ENCODE results near the gene LDLRAD4.

LDLRAD4 gene

GRCh38 chr18:13416208-13416607 lies 197.6 kb downstream of the LDLRAD4 start:
- DNase-seq (ENCODE audit: low read depth in 2 of 2), result no peak

DNA sequence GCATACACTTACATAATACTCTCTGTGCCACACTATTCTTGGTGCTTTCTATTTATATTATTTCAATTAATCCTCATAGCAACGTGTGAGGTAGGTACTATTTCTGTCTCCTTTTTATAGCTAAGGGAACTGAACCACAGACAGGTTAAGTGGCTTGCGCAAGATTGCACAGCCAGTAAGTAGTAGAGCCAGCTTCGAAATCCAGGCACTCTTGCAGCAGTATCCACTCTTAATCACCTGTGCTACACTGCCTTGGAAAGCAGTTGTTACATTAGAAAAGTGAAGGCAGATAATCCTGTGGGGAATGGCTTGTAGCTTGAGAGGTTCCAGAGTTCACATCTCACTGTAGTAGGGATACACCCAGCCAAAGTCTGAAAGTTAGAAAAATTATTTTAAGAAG lies 198.3 kb downstream of the LDLRAD4 start:
- H3K4me3 ChIP-seq (replicated peaks in 1 of 2; ENCODE audit: low read depth in 2 of 2, low read length in 2 of 2), result no peak overlapping the region
- TF ChIP-seq CTCF (IDR thresholded peaks at IDR 0.05; ENCODE audit: low read depth, low read length), result no peak
- DNase-seq (ENCODE audit: low read depth in 2 of 2), result no peak

More at GRCh38 chr18:13416208-13416607, 197.6 kb downstream of the LDLRAD4 start:
- no peak for TF ChIP-seq CTCF (IDR thresholded peaks at IDR 0.05; ENCODE audit: low read depth, low read length)
- no peak overlapping the region for H3K4me3 ChIP-seq (replicated peaks in 1 of 2; ENCODE audit: low read depth in 2 of 2, low read length in 2 of 2)

- no peak for TF ChIP-seq CTCF (IDR thresholded peaks at IDR 0.05; ENCODE audit: low read depth, low read length)
- H3K4me3 ChIP-seq (replicated peaks in 1 of 2; ENCODE audit: low read depth in 2 of 2, low read length in 2 of 2), result no peak overlapping the region
- no peak for DNase-seq (ENCODE audit: low read depth in 2 of 2)
Measured at GRCh38 chr18:13418013-13418710, 199.6 kb downstream of the LDLRAD4 start.

GRCh38 chr18:13420969-13421686 lies 202.6 kb downstream of the LDLRAD4 start:
- TF ChIP-seq CTCF (IDR thresholded peaks at IDR 0.05; ENCODE audit: low read depth, low read length), result no peak
- no peak overlapping the region for H3K4me3 ChIP-seq (replicated peaks in 1 of 2; ENCODE audit: low read depth in 2 of 2, low read length in 2 of 2)
- DNase-seq (ENCODE audit: low read depth in 2 of 2), result no peak

DNA sequence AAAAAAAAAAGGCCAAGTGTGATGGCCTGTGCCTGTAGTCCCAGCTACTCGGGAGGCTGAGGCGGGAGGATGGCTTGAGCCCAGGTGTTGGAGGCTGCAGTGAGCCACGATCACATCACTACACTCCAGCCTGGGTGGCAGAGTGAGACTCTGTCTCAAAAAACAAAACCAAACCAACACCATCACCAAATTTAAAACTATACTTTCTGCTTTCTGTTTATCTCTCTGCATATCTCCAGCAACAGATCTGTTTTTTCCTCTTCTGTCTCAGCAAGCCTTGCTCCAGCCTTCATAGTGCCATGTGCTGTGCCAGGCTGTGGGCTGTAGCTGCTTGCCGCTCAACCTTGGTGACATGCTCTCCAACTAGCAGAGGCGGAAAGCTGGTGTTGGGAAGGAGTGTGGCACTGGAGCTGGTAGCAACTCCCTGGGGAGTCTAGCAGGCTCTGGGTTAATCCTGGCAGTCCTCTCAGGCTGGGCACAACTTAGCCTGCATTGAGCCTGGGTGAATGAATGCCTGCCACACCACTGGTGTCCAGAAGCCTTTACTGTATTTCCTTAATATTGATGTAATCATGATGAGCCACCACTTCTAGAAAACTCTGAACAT lies 204.1 kb downstream of the LDLRAD4 start:
- no peak overlapping the region for H3K4me3 ChIP-seq (replicated peaks in 1 of 2; ENCODE audit: low read depth in 2 of 2, low read length in 2 of 2)
- no peak for TF ChIP-seq CTCF (IDR thresholded peaks at IDR 0.05; ENCODE audit: low read depth, low read length)
- DNase-seq (ENCODE audit: low read depth in 2 of 2), result no peak

DNA sequence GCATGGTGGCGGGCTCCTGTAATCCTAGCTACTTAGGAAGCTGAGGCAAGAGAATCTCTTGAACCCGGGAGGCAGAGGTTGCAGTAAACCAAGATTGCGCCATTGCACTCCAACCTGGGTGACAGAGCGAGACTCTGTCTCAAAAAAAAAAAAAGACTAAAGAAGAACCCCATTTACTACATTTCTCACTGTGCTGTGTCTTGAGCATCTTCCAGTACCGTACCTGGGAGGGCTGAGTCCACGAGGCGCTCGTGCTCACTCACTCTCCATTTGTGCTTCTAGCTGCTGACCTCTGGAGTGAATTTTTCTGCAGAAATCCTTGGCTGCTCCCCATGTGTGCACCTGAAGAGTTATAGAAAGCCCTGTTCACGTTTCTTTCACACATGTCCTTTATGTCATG lies 204.8 kb downstream of the LDLRAD4 start:
- no peak overlapping the region for H3K4me3 ChIP-seq (replicated peaks in 1 of 2; ENCODE audit: low read depth in 2 of 2, low read length in 2 of 2)
- DNase-seq (ENCODE audit: low read depth in 2 of 2), result no peak
- no peak for TF ChIP-seq CTCF (IDR thresholded peaks at IDR 0.05; ENCODE audit: low read depth, low read length)
